Heart right ventricle (tissue), 16 donors: ENCODE measurements around the gene ADD3. TPM values are rescaled to one million over a fixed set of nuclear protein-coding genes. Genes with fewer than 3 reads are reported as not detected.

Experiments
- ATAC-seq, 8 donors: fragments of 200-7000 bp; cut with Tn5 transposase; one replicate each; pipeline ENCODE4 v1.9.1; 2020; ENCODE audit warnings: mild to moderate bottlenecking in 8 of 8, moderate library complexity in 8 of 8, moderate number of reproducible peaks in 1 of 8
- DNase-seq, 2 donors: peaks; one replicate each; pipeline ENCODE4 v3.0.0-alpha.2; 2020
- H3K27ac ChIP-seq, 10 donors: fragments of 200-600 bp; sonication (generic) in 2 of 10; one replicate each; pipeline versions ENCODE4 v1.5.0 to v1.8.0; 2020 to 2022; ENCODE audit warnings: mild to moderate bottlenecking in 3 of 10
- H3K27me3 ChIP-seq, 7 donors: fragments of 200-600 bp; one replicate each; pipeline ENCODE4 v1.8.0; 2021 to 2022; ENCODE audit warnings: mild to moderate bottlenecking in 2 of 7
- H3K36me3 ChIP-seq, 9 donors: fragments of 200-600 bp; sonication (generic) in 1 of 9; one replicate each; pipeline versions ENCODE4 v1.5.0 to v1.8.0; 2020 to 2022; ENCODE audit warnings: mild to moderate bottlenecking in 2 of 9
- H3K4me1 ChIP-seq, 9 donors: fragments of 200-600 bp; sonication (generic) in 1 of 9; one replicate each; pipeline versions ENCODE4 v1.5.0 to v1.8.0; 2020 to 2022; ENCODE audit warnings: mild to moderate bottlenecking in 4 of 9
- H3K4me3 ChIP-seq, 10 donors: fragments of 200-600 bp; sonication (generic) in 2 of 10; one replicate each; pipeline versions ENCODE4 v1.5.0 to v1.8.0; 2020 to 2022; ENCODE audit warnings: mild to moderate bottlenecking in 7 of 10, moderate library complexity in 2 of 10
- H3K9me3 ChIP-seq, 11 donors: fragments of 200-600 bp in 10 of 11; sonication (generic) in 2 of 11; one replicate each; pipeline versions ENCODE4 v1.5.0 to v1.8.0; 2013 to 2022; ENCODE audit warnings: mild to moderate bottlenecking in 2 of 11, control low read depth in 1 of 11, moderate library complexity in 1 of 11
- CTCF ChIP-seq, 9 donors: fragments of 200-600 bp; sonication (generic) in 2 of 9; IDR thresholded peaks; one replicate each; pipeline versions ENCODE4 v1.5.0 to v1.8.0; 2021 to 2022; ENCODE audit warnings: antibody characterized with exemption in 9 of 9, mild to moderate bottlenecking in 5 of 9, moderate library complexity in 1 of 9
- WGBS, 2 donors: extraction: QIAGEN DNeasy Blood & Tissue Kit; methylation state at CpG; one replicate each; pipeline ENCODE4 v1.1.7; 2013; ENCODE audit warnings: inconsistent platforms in 1 of 2; 5-methylcytosine and 5-hydroxymethylcytosine counted together
- intact Hi-C, 10 donors: fragments of 100-400 bp; cut with DNase I; formaldehyde crosslinking; loops; one replicate each; pipeline versions ENCODE4 v1.11.1 to v1.14.2; 2022
- polyA plus RNA-seq, 2 donors: library from polyadenylated mRNA; stranded (reverse); fragments of 200-250 nt; gene quantifications; one replicate each; pipeline ENCODE4 v1.2.3, GENCODE V29; 2013
- total RNA-seq, 10 donors: library from RNA; stranded (reverse); fragmentation: NEBNext Ultra II Directional in 3 of 10; extraction: Animal tissue kit (Norgen Biotek cat#: 25700) in 3 of 10; gene quantifications; one replicate each; pipeline versions ENCODE4 v1.2.1 to v1.2.4, GENCODE V29; 2021 to 2023
- donor health status: Arrhythmogenic right ventricular cardiomyopathy.
- donor health status: ischemic (EF 13 %, LVEDD 7.1; RV severe dilation, severe dysfunction).
- donor health status: healthy with polysubstance abuse.
- donor health status: DM: no; HTN: yes; CAD: no.
- donor health status: DM: no; HTN: no; CAD: no.
- donor health status: ischemic (EF 25% LVEDD 6.9; RV normal size, moderate dysfunction).
- donor health status: ischemic (EF 25% LVEDD 5.7; RV mildly dilated, moderate dysfunction).
- donor health status: healthy.
- donor health status: DM: yes; HTN: yes; CAD: no.
- donor health status: Ischemic cardiomyopathy.
- donor health status: ischemic (EF 35%, LVEDD 5.7; RV mildly dilated, moderate dysfunction).
- donor health status: nonischemic (EF 11% LVEDD 7.7; RV severe dilation, severe dysfunction).
- donor health status: DM: yes; HTN: yes; CAD: no.
- donor health status: PGD.
- donor health status: ischemic (EF 29% LVEDD 5.4; RV normal size, mild dysfunction).
- donor health status: nonischemic (EF 23%, LVEDD 6.1; RV moderate dilation, normal function).

Gene ADD3
- total and polyA plus RNA-seq, 12 donors: 28.0 to 106 (median 87.8) TPM

DNA sequence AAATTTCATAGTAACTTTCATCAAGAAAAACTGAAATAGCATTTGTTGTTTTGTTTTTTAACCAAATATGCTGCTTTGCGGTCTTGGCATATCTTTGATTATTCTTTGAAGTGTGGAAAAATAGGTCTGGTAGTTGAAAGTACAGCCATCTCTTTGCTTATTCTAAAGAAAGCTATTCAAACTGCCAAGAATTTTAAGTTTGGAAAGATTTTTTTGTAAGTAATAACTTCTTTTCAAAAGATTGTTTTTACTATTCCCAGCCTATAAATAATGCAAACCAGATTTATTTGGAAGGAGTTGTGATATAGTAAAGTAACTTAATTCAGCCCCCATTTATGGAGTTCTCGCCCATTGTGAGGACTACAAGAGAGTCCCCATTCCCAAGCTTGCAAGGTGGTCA, 87.0 kb downstream of the ADD3 start:
- 91 to 93% methylated on average over 2 of the region's 2 CpGs for WGBS, 2 donors
- intact Hi-C loops: loop anchor here in 2 of 10 donors (5.0 to 10.0 kb wide), 2 partner anchors 87 to 200 kb away; partner anchors contain the start of gene ADD3 (in 1 of the 2)
- ATAC-seq: no peak
- DNase-seq: no peak
- Histone ChIP-seq H3K4me1 (peaks cover 0 to 48% (median 26%) of the 10 kb centered on the region in 9 donors), H3K4me3 (no peak overlapping the region), H3K36me3 (no peaks in the 10 kb centered on the region), H3K27me3 (no peaks in the 10 kb centered on the region), H3K27ac (no peak overlapping the region), H3K9me3 (no peaks in the 10 kb centered on the region)
- TF ChIP-seq CTCF (IDR thresholded peaks at IDR 0.05): no peak

DNA sequence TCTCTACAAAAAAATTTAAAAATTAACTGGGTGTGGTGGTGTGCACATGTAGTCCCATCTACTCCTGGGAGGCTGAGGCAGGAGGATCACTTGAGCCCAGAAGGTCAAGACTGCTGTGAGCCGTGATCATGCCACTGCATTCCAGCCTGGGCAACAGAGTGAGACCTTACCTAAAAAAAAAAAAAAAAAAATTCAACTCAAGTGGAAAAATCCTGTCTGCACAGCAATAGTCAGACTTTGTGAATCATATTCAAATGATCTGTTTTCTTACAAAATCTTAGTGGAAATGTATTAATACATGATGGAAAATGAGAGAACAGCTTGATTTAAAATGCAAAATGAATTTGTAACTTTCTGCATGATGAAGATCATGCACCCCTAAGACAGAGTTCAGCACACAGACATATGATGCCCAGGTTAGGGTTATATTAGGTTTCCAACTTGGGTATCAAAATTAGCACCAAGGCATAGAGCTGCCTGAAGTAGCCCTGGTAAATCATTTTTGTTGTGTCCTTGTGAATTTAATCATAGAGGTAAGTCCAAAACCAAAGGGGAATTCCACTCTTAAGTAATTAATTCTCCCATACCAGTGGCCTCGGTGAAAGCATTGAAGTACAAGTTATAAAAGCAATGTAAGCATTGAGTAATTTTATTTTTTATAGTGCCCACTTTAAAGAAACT, 93.8 kb downstream of the ADD3 start:
- H3K36me3 ChIP-seq: peaks cover 0 to 61% (median 19%) of the 10 kb centered on the region in 9 donors
- no peak for ATAC-seq
- intact Hi-C loops: no loop called here

DNA sequence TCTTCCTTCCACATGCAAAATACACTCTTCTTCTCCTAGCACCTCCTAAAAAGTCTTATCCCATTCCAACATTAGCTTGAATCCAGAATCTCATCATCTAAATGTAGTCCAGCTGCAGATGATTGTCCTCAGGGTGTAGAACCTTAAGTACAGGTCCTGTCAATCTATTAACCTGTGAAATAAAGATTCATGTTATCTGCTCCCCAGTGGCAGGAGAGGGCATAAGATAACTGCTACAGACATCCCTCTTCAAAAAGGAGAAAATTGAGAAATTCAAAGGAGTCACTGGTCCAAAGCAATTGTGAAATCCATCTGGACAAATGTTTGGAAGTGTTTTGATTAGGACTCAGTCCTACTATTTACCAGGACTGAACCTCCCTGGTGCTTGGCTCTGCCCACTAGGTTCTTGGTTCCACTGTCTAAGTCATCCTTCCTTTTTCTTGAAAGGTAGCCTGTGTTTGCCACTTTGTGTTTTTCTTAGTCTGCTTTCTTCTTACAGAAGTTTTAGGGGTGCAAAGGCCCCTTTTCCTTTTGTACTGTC, 96.2 kb downstream of the ADD3 start:
- no peak for DNase-seq
- H3K27me3 ChIP-seq: no peaks in the 10 kb centered on the region
- no peak for ATAC-seq
- H3K4me3 ChIP-seq: no peak overlapping the region
- no peaks in the 10 kb centered on the region for H3K9me3 ChIP-seq
- peaks cover 0 to 63% (median 19%) of the 10 kb centered on the region in 9 donors for H3K36me3 ChIP-seq
- no peak for TF ChIP-seq CTCF (IDR thresholded peaks at IDR 0.05)
- intact Hi-C loops: no loop called here
- H3K27ac ChIP-seq: no peak overlapping the region
- peaks cover 0 to 3% (median 0%) of the 10 kb centered on the region in 9 donors for H3K4me1 ChIP-seq

More for the DNA sequence above, 93.8 kb downstream of the ADD3 start:
- H3K27ac ChIP-seq: no peak overlapping the region
- H3K27me3 ChIP-seq: no peaks in the 10 kb centered on the region
- H3K4me3 ChIP-seq: no peak overlapping the region
- 90 to 93% methylated on average over 2 of the region's 2 CpGs for WGBS, 2 donors
- H3K9me3 ChIP-seq: no peaks in the 10 kb centered on the region
- no peak for TF ChIP-seq CTCF (IDR thresholded peaks at IDR 0.05)
- no peak for DNase-seq
- H3K4me1 ChIP-seq: peaks cover 0 to 21% (median 8%) of the 10 kb centered on the region in 9 donors

DNA sequence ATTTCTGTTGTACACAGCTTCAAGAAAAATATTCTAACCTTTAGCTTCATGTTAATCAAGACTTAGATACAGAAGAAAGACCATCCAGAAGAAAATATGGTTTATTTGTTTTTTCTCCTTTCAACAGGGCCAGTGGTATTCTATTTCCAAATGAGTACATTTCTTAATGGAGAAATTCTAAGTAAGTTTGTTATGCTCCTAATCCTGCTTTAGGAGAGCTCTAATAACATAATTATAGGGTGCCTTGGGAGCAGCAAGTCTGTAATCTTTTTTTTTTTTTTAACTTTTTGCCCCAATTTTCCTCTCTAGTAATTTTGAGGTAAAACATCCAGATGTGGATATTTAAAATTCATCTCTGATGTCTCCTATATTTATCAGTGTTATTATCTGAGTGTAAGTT, 98.1 kb downstream of the ADD3 start:
- Histone ChIP-seq H3K4me3 (no peak overlapping the region), H3K36me3 (peaks cover 0 to 61% (median 19%) of the 10 kb centered on the region in 9 donors), H3K4me1 (peaks cover 0 to 10% (median 0%) of the 10 kb centered on the region in 9 donors), H3K27me3 (no peaks in the 10 kb centered on the region), H3K9me3 (no peaks in the 10 kb centered on the region), H3K27ac (no peak overlapping the region)
- intact Hi-C loops: loop anchor here in 1 of 10 donors (5.0 kb wide), 1 partner anchor 129 kb away; no protein-coding TSS in a partner anchor
- DNase-seq (no peak), ATAC-seq (no peak)
- TF ChIP-seq CTCF (IDR thresholded peaks at IDR 0.05): no peak
